ENCODE measurements around the gene TSHZ2.

TSHZ2 gene

GRCh38 chr20:53055367-53056067 is 83.4 kb downstream of the TSHZ2 start:
- H3K4me3 ChIP-seq (ENCODE audit: low read depth, low read length) = no peak overlapping the region
- TF ChIP-seq CTCF (IDR thresholded peaks at IDR 0.05; ENCODE audit: low read depth, low read length, missing control alignments) = no peak
- no peak for DNase-seq (ENCODE audit: low read depth)

GRCh38 chr20:53057579-53057978 is 85.4 kb downstream of the TSHZ2 start:
- TF ChIP-seq CTCF (IDR thresholded peaks at IDR 0.05; ENCODE audit: low read depth, low read length, missing control alignments) = no peak
- H3K4me3 ChIP-seq (ENCODE audit: low read depth, low read length) = no peak overlapping the region
- DNase-seq (ENCODE audit: low read depth) = no peak

GRCh38 chr20:53059848-53060247 is 87.7 kb downstream of the TSHZ2 start:
- no peak for TF ChIP-seq CTCF (IDR thresholded peaks at IDR 0.05; ENCODE audit: low read depth, low read length, missing control alignments)
- no peak overlapping the region for H3K4me3 ChIP-seq (ENCODE audit: low read depth, low read length)
- no peak for DNase-seq (ENCODE audit: low read depth)

- H3K4me3 ChIP-seq (ENCODE audit: low read depth, low read length) = no peak overlapping the region
- DNase-seq (ENCODE audit: low read depth) = no peak
- TF ChIP-seq CTCF (IDR thresholded peaks at IDR 0.05; ENCODE audit: low read depth, low read length, missing control alignments) = no peak
Observed at GRCh38 chr20:53061192-53062108, 89.3 kb downstream of the TSHZ2 start.

- no peak for TF ChIP-seq CTCF (IDR thresholded peaks at IDR 0.05; ENCODE audit: low read depth, low read length, missing control alignments)
- H3K4me3 ChIP-seq (ENCODE audit: low read depth, low read length) = no peak overlapping the region
- no peak for DNase-seq (ENCODE audit: low read depth)
Observed at GRCh38 chr20:53064935-53065334, 92.8 kb downstream of the TSHZ2 start.

GRCh38 chr20:53068241-53068640 is 96.1 kb downstream of the TSHZ2 start:
- DNase-seq (ENCODE audit: low read depth) = no peak
- H3K4me3 ChIP-seq (ENCODE audit: low read depth, low read length) = no peak overlapping the region
- TF ChIP-seq CTCF (IDR thresholded peaks at IDR 0.05; ENCODE audit: low read depth, low read length, missing control alignments) = no peak

All from GM12864 (cell line).